HG03103 (cell line): ENCODE data around the gene C12orf50.
"Not testable (repeated sequence)": the region's sequence is repeated elsewhere in the genome, so short reads cannot be mapped to it uniquely, and the experiment has no call there.

ENCODE experiments used
- ATAC-seq: cut with Tn5 transposase; IDR thresholded peaks from one replicate; pipeline ENCODE4 v1.9.1; 2021; ENCODE audit warnings: low read depth; ENCODE audit not compliant: unreplicated experiment

Gene C12orf50

DNA sequence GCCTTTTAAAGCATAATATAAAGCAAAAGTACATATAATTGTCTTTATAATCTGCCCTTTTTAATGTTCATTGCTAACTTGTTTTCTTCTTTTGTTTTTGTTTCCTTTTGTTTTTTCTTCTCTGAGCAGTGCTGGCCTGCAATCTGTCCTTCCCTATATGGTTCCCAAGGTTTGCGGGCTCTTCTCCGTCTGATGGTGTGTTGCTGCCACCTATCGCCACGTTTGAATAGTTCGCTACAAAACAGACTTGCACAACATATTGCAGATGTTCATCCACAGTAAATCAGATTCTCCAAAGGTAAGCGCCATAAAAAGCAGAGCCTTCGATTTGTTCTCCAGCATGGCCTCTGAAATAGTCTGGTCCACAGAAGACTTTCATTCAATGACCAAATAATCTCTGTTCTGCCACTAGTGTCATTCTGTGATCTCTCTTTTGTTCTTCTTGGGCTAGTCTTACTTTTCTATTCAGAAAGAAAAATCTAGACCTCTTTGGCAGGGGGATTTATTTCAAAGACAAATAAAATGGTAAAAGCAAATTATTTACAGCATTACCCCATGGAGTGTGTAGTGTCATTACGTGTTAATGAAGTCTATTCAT is 33.5 kb downstream of the C12orf50 start:
- ATAC-seq, result peak; percentile 89

DNA sequence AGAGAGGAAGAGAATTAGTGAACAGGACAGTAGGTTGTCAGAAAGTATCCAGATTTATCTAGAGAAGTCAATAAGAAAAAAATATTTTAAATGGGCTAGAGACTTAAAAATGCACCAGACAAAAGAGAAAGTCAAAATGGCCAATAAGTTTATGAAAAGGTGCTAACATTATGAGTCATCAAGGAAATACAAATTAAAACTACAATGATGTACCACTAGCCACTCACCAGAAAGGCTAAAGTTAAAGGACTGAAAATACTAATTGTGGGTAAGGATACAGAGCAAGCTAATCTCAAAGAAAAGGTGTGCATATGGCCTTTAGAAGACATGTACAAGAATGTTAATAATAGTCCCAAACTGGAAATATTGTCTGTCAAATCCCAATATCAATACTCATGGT is 37.7 kb downstream of the C12orf50 start:
- peak; percentile 43 for ATAC-seq

DNA sequence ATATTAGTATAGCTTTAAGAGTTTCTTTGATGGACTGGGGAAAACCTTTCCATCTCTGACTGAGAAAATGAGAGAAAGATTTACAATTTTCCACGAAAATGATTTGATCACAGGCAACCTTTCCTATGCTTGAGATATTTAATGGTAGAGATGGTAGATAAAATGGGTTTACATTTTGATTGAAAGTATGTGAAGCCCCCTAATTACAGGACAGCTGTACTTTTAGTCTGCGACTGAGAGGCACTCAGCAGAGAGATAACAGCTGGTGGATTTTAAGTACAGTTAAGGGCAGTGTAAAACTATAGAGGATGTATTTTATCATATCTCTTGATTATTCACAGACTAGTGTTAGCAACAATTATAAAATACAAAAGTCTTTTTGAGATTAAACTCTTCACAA is 40.7 kb downstream of the C12orf50 start:
- ATAC-seq, result no peak

DNA sequence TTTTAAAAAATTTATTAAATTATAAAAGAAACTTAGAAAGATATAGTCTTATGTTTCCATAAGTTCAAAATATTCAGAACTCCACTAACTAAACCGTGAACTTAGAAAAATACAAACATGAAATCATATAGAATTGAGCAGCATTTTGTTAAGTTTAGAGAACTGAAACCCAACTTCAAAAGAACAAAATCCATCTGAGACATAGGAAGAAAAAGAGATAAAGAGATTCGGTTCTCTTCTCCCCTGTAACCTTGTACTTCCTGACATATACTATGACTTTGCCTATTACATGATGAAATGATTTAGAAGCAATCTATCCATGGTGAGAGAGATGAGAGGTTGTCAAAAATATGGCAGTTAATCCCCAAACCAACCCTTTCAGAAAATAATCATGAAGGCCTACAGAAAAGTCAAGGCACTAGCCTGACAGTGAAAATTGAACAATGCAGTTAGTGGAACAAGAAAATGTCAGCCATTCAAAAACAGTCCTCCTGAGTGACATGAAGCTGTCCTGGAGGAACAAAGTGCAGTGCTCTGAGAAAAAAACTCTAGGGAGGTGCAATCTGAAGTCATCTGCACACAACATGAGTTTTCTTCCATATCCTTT is 44.0 kb downstream of the C12orf50 start:
- peak; percentile 73 for ATAC-seq

DNA sequence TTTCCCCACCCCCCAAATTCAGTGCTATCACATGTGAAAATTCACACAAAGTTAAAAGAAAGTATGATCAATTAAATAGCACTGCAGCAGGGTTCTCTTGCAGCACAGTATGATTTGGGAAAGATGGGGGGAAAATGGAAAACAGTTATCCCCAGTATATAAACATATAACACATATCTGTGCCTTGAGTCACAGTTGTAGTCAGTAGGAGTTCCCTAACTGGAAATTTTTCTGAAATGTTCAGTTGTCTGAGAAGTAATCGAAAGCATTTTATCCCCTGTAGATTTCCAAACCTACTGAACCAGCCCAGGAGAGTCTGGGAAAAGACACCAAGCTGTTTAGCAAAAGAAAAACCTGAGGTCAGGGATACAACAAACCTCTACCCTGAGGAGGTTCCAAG is 47.0 kb downstream of the C12orf50 start:
- no peak for ATAC-seq

DNA sequence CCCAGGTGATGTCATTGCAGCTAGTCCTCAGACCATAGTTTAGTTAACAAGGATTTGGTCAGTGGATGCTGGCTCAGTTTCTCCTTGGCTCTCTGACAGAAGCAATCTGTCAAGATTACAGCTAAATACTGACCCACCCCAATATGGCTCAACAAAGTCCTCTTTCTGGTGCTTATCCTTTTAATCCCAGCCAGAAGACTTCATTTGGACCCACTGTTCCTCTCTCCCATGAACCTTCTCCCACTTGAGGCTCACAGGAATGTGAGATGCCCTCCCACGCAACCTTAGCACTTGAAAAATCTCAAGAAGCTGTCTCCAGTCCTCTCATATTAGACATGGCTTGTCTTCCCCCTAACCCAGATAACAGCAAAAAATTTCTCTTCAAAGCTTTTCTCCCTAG is 47.7 kb downstream of the C12orf50 start:
- no peak for ATAC-seq

DNA sequence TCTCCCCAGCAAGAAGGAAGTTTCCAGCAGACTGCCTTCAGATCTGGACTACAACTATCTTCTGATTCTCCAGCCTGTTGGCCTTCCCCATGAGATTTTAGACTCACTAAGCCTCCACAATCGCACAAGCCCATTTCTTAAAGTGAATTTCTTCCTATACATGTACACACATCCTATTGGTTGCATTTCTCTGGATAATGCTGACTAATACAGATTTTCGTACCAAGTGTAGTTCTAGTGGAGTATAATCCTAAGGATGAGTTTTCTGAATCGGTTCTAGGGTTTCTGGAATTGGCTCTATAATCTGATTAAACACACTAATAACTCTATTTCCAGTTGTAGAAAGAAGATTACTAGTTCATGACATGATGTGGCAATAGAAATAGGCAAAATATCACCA is 53.3 kb downstream of the C12orf50 start:
- no peak for ATAC-seq

DNA sequence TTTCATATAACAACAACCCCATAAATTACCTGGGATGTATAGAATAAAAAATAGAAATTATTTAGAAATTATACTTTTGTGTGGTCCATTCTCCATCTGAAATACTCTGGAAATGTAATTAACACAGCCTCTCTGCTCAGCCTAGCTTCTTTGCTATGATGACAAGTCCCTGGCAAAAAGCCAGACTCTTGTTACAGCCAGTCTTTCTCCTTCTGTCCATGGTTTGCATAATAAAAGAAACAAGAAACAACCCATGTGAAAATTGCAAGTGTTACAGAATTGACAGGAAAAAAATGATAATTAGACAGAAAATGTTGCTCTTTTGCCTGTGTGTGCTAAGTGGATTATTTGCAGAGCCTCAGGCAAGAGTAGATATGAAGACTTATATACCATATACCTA is 61.3 kb downstream of the C12orf50 start:
- no peak for ATAC-seq

DNA sequence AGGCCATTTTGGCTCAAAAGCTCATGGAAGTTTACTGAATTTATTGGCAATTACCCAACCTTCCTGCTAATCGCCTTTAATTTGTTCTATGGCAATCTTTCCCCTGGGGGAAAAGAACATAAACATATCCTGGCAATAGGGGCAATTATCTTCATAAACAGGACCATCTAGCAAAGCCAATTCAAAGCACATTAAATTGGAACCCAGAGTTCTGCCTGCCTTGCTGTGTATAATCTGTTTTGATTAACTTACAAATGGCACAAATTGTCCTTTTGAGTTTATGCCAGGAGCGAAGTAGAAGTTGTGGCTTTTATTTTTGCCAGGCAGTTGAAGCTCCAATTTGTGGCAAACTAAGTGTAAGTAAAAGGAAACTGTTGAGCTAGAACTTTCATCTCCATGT is 68.6 kb downstream of the C12orf50 start:
- no peak for ATAC-seq

DNA sequence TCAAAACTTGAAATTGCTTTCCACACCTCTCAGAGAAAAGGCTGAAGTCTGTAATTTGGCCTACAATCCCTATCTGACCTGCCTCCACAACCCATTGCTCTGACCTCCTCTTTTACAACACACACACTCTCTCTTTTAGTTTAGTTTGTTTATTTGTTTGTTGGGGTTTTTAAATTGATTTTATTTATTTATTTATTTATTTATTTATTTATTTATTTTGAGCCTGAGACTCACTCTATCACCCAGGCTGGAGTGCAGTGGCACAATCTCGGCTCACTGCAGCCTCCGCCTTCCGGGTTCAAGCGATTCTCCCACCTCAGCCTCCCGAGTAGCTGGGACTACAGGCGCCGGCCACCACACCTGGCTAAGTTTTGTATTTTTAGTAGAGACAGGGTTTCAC is 75.2 kb downstream of the C12orf50 start:
- not testable (repeated sequence) for ATAC-seq

DNA sequence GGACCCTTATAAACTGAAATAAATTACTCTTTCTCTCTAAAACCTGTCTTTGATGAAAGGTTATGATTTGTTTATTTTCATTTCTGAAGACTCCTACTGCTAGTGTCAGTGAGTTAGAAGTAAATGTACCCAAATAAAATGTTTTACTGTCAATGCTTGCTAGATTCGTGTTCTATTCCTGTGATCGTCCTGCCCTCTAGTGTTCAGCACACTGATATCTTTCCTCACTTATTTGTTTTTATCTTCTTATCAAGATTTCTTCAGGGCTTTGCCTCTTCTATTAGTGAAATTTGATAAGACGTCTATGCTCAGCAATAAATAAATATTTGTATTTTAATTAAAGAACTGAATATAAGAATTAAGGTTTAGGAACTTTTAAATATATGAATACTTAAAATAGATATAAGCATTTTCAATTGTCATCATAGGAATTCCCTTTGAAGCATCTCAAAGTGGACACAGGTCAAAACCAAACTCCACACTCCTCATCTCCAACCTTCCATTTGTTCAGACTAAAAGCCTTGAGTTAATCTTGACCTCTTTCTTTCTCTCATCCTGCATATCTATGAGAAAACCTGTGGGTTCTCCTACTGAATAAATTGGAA is 75.8 kb downstream of the C12orf50 start:
- ATAC-seq, result no peak

DNA sequence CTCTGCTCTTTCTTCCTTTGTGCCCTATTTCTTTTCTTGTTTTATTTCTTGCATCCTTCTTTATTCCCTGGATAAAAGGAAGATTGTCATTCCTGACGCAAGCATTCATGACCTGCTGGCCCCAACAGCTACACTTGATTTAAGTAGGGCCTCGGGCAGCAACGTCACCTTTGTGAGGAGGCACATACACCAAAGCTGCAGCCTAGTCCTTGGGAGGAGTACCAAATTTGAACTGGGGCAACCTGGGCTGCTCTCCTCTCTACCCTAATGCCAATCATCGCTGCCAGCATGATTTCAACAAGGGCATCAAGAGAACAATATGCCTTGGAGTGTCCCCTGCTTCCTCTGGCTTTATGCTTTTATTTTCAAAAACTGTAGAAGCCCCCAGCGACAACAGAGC is 76.4 kb downstream of the C12orf50 start:
- no peak for ATAC-seq

DNA sequence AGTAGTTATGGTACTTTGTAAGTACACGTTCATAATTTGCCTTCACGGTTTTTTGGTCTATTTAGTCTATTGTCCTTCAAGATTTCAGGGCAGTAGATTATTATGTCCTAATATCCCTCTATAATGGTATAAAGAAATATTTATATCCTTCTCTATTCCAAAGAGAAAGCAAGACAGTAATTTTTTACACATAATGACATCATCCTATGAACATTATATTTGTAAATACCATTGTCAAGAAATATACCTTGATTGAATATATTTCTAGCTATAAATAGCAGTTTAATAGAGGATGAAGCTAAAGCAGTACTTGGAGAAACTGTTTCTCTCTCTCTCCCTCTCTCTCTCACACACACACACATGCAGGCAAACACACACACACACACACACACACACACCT is 77.0 kb downstream of the C12orf50 start:
- no peak for ATAC-seq

DNA sequence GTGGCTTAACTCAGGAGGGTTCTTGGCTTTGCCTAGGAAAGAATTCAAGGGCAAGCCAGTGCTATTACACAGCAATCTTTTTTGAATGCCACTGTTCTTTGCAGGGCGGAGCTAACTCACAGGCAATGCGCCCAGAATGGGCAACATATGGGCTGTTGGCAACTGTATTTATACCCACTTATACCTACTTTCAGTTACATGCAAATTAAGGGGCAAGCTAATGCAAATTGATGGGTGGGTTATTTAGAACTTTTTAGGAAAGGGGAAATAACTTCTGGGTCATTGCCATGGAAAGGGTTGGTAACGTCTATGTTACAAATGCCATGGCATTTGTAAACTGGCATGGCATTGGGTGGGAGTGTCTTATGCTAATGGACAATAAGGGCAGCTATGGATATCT is 85.4 kb downstream of the C12orf50 start:
- ATAC-seq, result no peak

DNA sequence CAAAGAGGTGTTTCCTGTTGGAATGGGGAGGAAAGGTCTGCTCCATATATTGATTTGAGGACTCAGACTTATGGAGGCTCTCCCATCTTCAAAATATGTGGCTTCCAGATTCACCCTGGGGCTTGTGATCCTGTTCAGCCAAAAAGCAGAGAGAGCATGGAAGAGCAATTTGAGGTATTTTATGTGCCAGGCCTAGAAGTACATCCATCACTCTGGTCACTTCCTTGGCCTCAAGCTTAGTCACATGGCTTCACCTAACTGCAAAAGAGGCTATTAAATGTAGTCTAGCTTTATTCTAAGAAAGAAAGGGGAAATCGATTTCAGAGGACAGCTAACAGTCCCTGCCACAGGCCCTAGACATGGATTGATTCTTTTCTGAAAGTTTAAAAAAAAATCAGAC is 86.2 kb downstream of the C12orf50 start:
- no peak for ATAC-seq

DNA sequence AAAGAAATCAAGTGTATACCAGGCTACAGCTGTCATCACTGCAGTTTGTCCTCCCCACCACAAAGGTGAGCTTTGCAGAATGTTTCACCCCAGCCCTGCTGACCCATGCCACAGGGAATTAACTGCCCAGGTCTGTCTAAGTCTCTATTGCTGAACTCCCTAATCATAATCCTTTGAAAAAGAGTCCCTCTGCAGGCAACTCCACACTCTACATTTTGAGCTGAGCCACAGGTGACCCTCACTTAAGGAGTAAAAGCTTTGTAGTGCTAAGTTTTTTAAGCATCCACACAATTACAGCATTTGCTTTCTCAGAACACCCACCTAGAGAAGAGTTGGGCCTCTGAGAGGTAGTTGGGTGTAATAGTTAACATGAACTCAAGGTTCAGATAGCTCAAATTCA is 90.0 kb downstream of the C12orf50 start:
- no peak for ATAC-seq

DNA sequence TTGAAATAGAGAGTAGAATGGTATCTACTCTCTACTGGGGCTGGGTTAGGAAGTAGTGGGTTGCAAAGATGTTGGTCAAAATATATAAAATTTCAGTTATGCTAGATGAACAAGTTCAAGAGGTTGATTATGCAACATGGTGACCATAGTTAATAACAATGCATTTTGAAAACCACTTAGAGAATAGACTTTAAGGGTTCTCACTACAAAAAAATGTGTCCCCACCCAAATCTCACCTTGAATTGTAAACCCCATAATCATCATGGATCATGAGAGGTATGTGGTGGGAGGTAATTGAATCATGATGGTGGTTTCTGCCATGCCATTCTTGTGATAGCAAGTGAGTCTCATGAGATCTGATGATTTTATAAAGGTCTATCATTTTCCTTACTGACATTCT is 94.0 kb downstream of the C12orf50 start:
- ATAC-seq, result no peak

DNA sequence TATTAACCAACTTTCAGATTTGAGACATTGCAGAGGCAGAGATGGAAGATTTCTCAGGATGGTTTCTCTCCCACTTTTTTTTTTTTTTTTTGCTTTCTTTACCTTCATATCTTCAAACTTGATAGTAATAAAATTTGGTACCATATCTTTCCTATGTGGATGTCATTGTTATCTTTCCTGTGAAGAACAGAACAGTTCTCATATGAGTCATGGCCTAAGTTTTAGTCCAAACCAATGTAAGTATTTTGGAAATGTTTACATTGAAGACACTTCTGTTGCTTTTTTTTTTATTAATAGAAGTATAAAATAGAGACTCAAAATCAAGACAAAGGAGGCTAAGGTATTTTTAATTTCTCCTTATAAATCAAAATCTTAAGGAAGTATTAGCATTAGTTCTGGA is 95.2 kb downstream of the C12orf50 start:
- no peak for ATAC-seq

DNA sequence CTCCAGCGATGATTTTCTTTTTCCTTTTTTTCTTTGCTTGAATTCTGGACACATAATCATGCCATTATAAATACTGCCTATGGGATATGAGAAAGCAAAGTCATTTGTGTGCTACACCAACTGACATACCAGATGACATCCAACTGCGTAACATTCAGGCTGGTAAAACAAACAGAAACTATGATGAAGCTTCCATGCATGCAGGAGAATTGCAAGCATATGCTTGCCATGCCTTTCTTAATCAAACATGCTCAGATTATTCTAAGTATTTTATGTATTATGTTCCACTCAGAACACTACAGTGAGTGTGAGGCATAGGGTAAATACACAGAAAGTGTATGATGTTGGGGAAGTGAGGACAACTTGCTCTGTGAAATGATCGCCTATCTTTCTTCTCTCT is 97.4 kb downstream of the C12orf50 start:
- ATAC-seq, result no peak

DNA sequence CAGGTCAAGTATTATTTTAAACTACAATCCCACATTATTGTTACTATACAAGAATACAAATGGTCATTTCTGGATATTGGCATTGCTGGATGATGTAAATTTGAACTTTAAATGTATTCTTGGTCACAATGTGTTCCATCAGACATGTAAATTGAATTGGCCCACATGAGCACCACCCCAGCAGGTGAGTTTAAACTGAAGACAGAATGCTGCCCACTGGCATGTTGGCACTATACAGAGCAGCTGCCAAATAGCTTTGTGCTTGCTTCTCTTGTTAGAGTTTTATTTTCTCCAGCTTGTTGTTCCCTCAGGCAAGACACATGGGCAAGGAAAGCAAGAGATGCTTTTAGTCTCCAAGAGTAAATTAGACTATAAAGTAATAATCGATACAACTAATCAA is 98.6 kb downstream of the C12orf50 start:
- ATAC-seq, result no peak
